K562 (cell line): Measurements from ENCODE around the gene PIM3. TPM values are rescaled to one million over a fixed set of nuclear protein-coding genes. Genes with fewer than 3 reads are reported as not detected.

Source experiments
- BCOR ChIP-seq: fragments of 450-650 bp; IDR thresholded peaks from 2 replicates; pipeline ENCODE4 v1.6.1; 2016
- EHMT2 ChIP-seq: fragments of 450-650 bp; IDR thresholded peaks from 2 replicates; pipeline ENCODE4 v1.6.1; 2018; ENCODE audit warnings: antibody characterized with exemption
- FOXK2 ChIP-seq, 2 experiments: fragments of 450-650 bp; IDR thresholded peaks in 1 of 2; conservative IDR thresholded peaks in 1 of 2; 2 replicates each; pipeline ENCODE4 v1.6.1; 2016; ENCODE audit warnings: low read depth in 2 of 2, mild to moderate bottlenecking in 1 of 2
- HDAC1 ChIP-seq, 2 experiments: fragments of 450-650 bp; IDR thresholded peaks; 2 replicates each; pipeline ENCODE4 v1.6.1; 2016 to 2017; ENCODE audit warnings: inconsistent platforms in 1 of 2, mild to moderate bottlenecking in 1 of 2, moderate library complexity in 1 of 2
- HLTF ChIP-seq: fragments of 450-650 bp; IDR thresholded peaks from 2 replicates; pipeline ENCODE4 v1.6.1; 2016
- HSF4 ChIP-seq: fragments of 250-450 bp; sonication (Bioruptor Pico); IDR thresholded peaks from 2 replicates; pipeline ENCODE4 v2.1.2; 2022; ENCODE audit warnings: mild to moderate bottlenecking, moderate library complexity, borderline replicate concordance
- PHF20 ChIP-seq: fragments of 450-650 bp; IDR thresholded peaks from 2 replicates; pipeline ENCODE4 v1.6.1; 2018; ENCODE audit not compliant: partially characterized antibody
- RBM14 ChIP-seq: fragments of 200-400 bp; formaldehyde crosslinking; IDR thresholded peaks from 2 replicates; pipeline ENCODE4 v1.6.1; 2018; ENCODE audit warnings: low read depth, mild to moderate bottlenecking, low read length, moderate library complexity, borderline replicate concordance; ENCODE audit not compliant: insufficient read depth
- SMARCA5 ChIP-seq: fragments of 450-650 bp; IDR thresholded peaks from 2 replicates; pipeline ENCODE4 v1.6.1; 2016
- TOE1 ChIP-seq, 2 experiments: fragments of 450-650 bp in 1 of 2; sonication (generic) in 1 of 2; formaldehyde crosslinking in 1 of 2; IDR thresholded peaks; 2 replicates each; pipeline versions ENCODE4 v1.7.1 to v1.8.0; 2016 to 2022; ENCODE audit warnings: borderline replicate concordance in 2 of 2, mild to moderate bottlenecking in 2 of 2, antibody characterized with exemption in 1 of 2, inconsistent platforms in 1 of 2, low read depth in 1 of 2, missing genetic modification reagents in 1 of 2, moderate library complexity in 1 of 2
- TSC22D4 ChIP-seq: fragments of 450-650 bp; IDR thresholded peaks from 2 replicates; pipeline ENCODE4 v1.6.1; 2016; ENCODE audit warnings: missing genetic modification characterization, missing biosample characterization, control low read depth
- polyA plus RNA-seq, 8 experiments: library from polyadenylated mRNA; depleted of rRNA in 4 of 8; stranded (reverse) in 5 of 8; unstranded in 3 of 8; fragments of >200 nt; fragmentation: Nextera tagmentation in 2 of 8; fragmentation: Illumina TruSeq in 1 of 8; extraction: Ambion mirVana in 2 of 8; extraction: Trizol in 1 of 8; gene quantifications; 2 replicates each; pipeline versions ENCODE4 v1.2.1 to v1.2.3, GENCODE V29; 2011 to 2014; ENCODE audit warnings: inconsistent platforms in 1 of 8, missing spikeins in 1 of 8
- total RNA-seq, 7 experiments: library from RNA; depleted of rRNA in 6 of 7; stranded (reverse); fragments of >200 nt in 6 of 7; fragmentation: Illumina TruSeq in 2 of 7; extraction: Trizol in 2 of 7; gene quantifications; 2 replicates each; pipeline versions ENCODE4 v1.2.1 to v1.2.3, GENCODE V29; 2011 to 2021; ENCODE audit warnings: low replicate concordance in 1 of 7
- TF ChIP-seq, protein P1 (sequence below): fragments of 450-650 bp; IDR thresholded peaks from 2 replicates; pipeline ENCODE4 v1.6.1; 2016; ENCODE audit warnings: borderline replicate concordance
- TF ChIP-seq, protein P2 (sequence below), 2 experiments: fragments of 450-650 bp; IDR thresholded peaks; 2 replicates each; pipeline ENCODE4 v1.6.1; 2016
- TF ChIP-seq, protein P3 (sequence below): sonication (generic); formaldehyde crosslinking; IDR thresholded peaks from 2 replicates; pipeline ENCODE4 v1.9.0; 2022; ENCODE audit warnings: mild to moderate bottlenecking, missing genetic modification reagents

PIM3 gene
- total and polyA plus RNA-seq, 9 of the 15 experiments (the other 6 are each of a cell fraction or from before 2014, with no cell fraction given): 0.24 to 40.5 (median 5.3) TPM

DNA sequence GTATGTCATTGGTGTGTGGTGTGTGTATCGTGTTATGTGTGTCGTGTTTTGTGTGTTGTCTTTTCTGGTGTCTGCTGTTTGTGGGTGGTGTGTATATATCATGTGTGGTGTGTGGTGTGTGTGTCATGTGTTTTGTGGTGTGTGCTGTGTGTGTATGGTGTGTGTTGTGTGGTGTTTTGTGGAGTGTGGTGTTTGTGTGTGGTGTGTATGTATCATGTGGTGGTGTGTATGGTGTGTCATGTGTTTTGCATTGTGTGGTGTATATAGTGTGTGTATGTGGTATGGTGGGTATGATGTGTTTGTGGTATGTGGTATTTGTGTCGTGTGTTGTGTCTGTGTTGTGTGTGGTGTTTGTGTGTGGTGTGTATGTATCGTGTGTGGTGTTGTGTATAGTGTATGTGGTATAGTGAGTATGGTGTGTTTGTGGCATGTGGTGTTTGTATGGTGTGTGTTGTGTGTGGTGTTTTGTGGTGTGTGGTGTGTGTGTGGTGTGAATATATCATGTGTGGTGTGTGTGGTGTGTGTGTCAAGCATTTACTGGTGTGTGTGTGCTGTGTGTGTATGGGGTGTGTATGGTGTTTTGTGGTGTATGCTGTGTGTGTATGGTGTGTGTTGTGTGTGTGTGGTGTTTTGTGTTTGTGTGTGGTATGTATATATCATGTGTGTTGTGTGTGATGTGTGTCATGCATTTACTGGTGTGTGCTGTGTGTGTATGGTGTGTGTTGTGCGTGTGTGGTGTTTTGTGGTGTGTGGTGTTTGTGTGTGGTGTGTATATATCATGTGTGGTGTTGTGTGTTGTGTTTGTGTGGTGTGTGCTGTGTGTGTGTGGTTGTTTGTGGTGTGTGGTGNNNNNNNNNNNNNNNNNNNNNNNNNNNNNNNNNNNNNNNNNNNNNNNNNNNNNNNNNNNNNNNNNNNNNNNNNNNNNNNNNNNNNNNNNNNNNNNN lies 12.7 kb downstream of the PIM3 start (continued):
- TF ChIP-seq, protein P1, sequence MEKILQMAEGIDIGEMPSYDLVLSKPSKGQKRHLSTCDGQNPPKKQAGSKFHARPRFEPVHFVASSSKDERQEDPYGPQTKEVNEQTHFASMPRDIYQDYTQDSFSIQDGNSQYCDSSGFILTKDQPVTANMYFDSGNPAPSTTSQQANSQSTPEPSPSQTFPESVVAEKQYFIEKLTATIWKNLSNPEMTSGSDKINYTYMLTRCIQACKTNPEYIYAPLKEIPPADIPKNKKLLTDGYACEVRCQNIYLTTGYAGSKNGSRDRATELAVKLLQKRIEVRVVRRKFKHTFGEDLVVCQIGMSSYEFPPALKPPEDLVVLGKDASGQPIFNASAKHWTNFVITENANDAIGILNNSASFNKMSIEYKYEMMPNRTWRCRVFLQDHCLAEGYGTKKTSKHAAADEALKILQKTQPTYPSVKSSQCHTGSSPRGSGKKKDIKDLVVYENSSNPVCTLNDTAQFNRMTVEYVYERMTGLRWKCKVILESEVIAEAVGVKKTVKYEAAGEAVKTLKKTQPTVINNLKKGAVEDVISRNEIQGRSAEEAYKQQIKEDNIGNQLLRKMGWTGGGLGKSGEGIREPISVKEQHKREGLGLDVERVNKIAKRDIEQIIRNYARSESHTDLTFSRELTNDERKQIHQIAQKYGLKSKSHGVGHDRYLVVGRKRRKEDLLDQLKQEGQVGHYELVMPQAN: peak; percentile 55; the same call in 1 of the 2 replicates
- TF ChIP-seq PHF20: peak; percentile 74
- TF ChIP-seq, protein P2, sequence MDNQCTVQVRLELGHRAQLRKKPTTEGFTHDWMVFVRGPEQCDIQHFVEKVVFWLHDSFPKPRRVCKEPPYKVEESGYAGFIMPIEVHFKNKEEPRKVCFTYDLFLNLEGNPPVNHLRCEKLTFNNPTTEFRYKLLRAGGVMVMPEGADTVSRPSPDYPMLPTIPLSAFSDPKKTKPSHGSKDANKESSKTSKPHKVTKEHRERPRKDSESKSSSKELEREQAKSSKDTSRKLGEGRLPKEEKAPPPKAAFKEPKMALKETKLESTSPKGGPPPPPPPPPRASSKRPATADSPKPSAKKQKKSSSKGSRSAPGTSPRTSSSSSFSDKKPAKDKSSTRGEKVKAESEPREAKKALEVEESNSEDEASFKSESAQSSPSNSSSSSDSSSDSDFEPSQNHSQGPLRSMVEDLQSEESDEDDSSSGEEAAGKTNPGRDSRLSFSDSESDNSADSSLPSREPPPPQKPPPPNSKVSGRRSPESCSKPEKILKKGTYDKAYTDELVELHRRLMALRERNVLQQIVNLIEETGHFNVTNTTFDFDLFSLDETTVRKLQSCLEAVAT (IDR thresholded peaks at IDR 0.05): peak in 1 of 2 experiments; percentile 8; a peak in 2 of 4 replicates
- 0 out of 2 replicates have a peak, but pooled peaks have one; percentile 4 for TF ChIP-seq EHMT2
- no peak for TF ChIP-seq TOE1 (IDR thresholded peaks at IDR 0.05; ENCODE audit: borderline replicate concordance)
- peak; percentile 66; the same call in 1 of the 2 replicates for TF ChIP-seq TOE1 (CRISPR knock-in tag; IDR thresholded peaks at IDR 0.05; ENCODE audit: borderline replicate concordance, low read depth)
- 0 out of 4 replicates have a peak, but pooled peaks of 1 of the 2 experiments have one; percentile 12 for TF ChIP-seq FOXK2 (conservative IDR thresholded peaks at IDR 0.05 in 1 of 2, IDR thresholded peaks at IDR 0.05 in 1 of 2; ENCODE audit: low read depth in 2 of 2)
- no peak for TF ChIP-seq RBM14
- peak in 1 of 2 experiments; percentile 15; a peak in 1 of 4 replicates for TF ChIP-seq HDAC1 (IDR thresholded peaks at IDR 0.05)
- TF ChIP-seq SMARCA5: peak; percentile 59; the same call in 1 of the 2 replicates
- TF ChIP-seq HSF4 (CRISPR knock-in tag): no peak
- TF ChIP-seq BCOR: peak; percentile 37; the same call in 1 of the 2 replicates
- TF ChIP-seq, protein P3, sequence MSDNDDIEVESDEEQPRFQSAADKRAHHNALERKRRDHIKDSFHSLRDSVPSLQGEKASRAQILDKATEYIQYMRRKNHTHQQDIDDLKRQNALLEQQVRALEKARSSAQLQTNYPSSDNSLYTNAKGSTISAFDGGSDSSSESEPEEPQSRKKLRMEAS (CRISPR knock-in tag): 0 out of 2 replicates have a peak, but pooled peaks have one; percentile 15
- peak; percentile 52; the same call in 1 of the 2 replicates for TF ChIP-seq TSC22D4 (tag)
- TF ChIP-seq HLTF: 0 out of 2 replicates have a peak, but pooled peaks have one; percentile 15
